Spleen (tissue), 11 donors: ENCODE data around the gene SPNS2. TPM values are rescaled to one million over a fixed set of nuclear protein-coding genes. Genes with fewer than 3 reads are reported as not detected.

Experiments used
- DNase-seq: peaks from one replicate; pipeline ENCODE4 v3.0.0-alpha.2; 2020
- H3K27ac ChIP-seq, 8 donors: fragments of 200-600 bp; sonication (generic) in 7 of 8; 1 replicate in 4 of 8; 2 replicates in 4 of 8; pipeline versions ENCODE4 v1.5.0 to v1.8.0; 2016 to 2021; ENCODE audit warnings: inconsistent platforms in 4 of 8, mild to moderate bottlenecking in 4 of 8, moderate library complexity in 1 of 8
- H3K27me3 ChIP-seq, 7 donors: fragments of 200-600 bp; sonication (generic) in 6 of 7; replicated peaks in 1 of 7; 1 replicate in 4 of 7; 2 replicates in 3 of 7; pipeline versions ENCODE4 v1.5.0 to v1.8.0; 2016 to 2021; ENCODE audit warnings: inconsistent platforms in 3 of 7, mild to moderate bottlenecking in 1 of 7
- H3K36me3 ChIP-seq, 6 donors: fragments of 200-600 bp; sonication (generic) in 5 of 6; 1 replicate in 4 of 6; 2 replicates in 2 of 6; pipeline versions ENCODE4 v1.5.0 to v1.8.0; 2016 to 2021; ENCODE audit warnings: inconsistent platforms in 2 of 6
- H3K4me1 ChIP-seq, 6 donors: fragments of 200-600 bp; sonication (generic) in 5 of 6; 1 replicate in 3 of 6; 2 replicates in 3 of 6; pipeline versions ENCODE4 v1.5.0 to v1.8.0; 2016 to 2021; ENCODE audit warnings: inconsistent platforms in 3 of 6
- H3K4me3 ChIP-seq, 8 donors: fragments of 200-600 bp; sonication (generic) in 7 of 8; 1 replicate in 4 of 8; 2 replicates in 4 of 8; pipeline versions ENCODE4 v1.5.0 to v1.8.0; 2016 to 2021; ENCODE audit warnings: inconsistent platforms in 4 of 8, mild to moderate bottlenecking in 4 of 8, moderate library complexity in 2 of 8
- H3K9me3 ChIP-seq, 8 donors: fragments of 200-600 bp; sonication (generic) in 7 of 8; 1 replicate in 4 of 8; 2 replicates in 4 of 8; pipeline versions ENCODE4 v1.5.0 to v1.8.0; 2016 to 2021; ENCODE audit warnings: inconsistent platforms in 4 of 8
- CTCF ChIP-seq, 11 experiments: fragments of 200-600 bp in 7 of 11; fragments of 450-650 bp in 4 of 11; sonication (generic) in 4 of 11; IDR thresholded peaks in 8 of 11; conservative IDR thresholded peaks in 3 of 11; 1 replicate in 7 of 11; 2 replicates in 4 of 11; pipeline versions ENCODE4 v1.4.0 to v1.8.0; 2016 to 2021; ENCODE audit warnings: antibody characterized with exemption in 11 of 11, inconsistent platforms in 4 of 11, mild to moderate bottlenecking in 1 of 11
- POLR2A ChIP-seq, 3 donors: fragments of 450-650 bp; IDR thresholded peaks; one replicate each; pipeline ENCODE4 v1.5.1; 2017; ENCODE audit warnings: antibody characterized with exemption in 3 of 3, mild to moderate bottlenecking in 1 of 3
- POLR2AphosphoS5 ChIP-seq, 3 donors: sonication (generic); formaldehyde crosslinking; IDR thresholded peaks; one replicate each; pipeline ENCODE4 v1.5.1; 2017; ENCODE audit warnings: antibody characterized with exemption in 3 of 3
- WGBS, 5 donors: extraction: QIAGEN DNeasy Blood & Tissue Kit in 3 of 5; methylation state at CpG; one replicate each; pipeline versions ENCODE4 v1.1.5 to v1.1.7; 2013 to 2018; 5-methylcytosine and 5-hydroxymethylcytosine counted together
- intact Hi-C: fragments of 100-400 bp; cut with DNase I; formaldehyde crosslinking; loops from one replicate; pipeline ENCODE4 v1.15.0; 2023; ENCODE audit warnings: low total_unique reads
- polyA plus RNA-seq, 3 donors: library from polyadenylated mRNA; stranded (reverse); fragments of 200-250 nt; gene quantifications; one replicate each; pipeline ENCODE4 v1.2.1, GENCODE V29; 2013
- total RNA-seq, 7 donors: library from RNA; depleted of rRNA in 3 of 7; stranded (reverse); fragments of >200 nt in 3 of 7; fragmentation: NEBNext Ultra II Directional in 4 of 7; extraction: Animal tissue kit (Norgen Biotek cat#: 25700) in 4 of 7; gene quantifications; one replicate each; pipeline versions ENCODE4 v1.1.0 to v1.2.1, GENCODE V29; 2016 to 2021
- donor health status: healthy with polysubstance abuse.
- donor health status: DM: no; HTN: no; CAD: no; lungs with moderate emphysema.
- donor health status: DM: no; HTN: no; CAD: no.
- donor health status: Bipolar disorder and iron deficiency.
- donor health status: healthy.
- donor health status: DM: no; HTN: no; CAD: no.
- donor health status: DM: yes; HTN: yes; CAD: no.

The SPNS2 gene
- total and polyA plus RNA-seq, 10 donors, result 8.1 to 53.5 (median 22.9) TPM

- WGBS, 5 donors, result 59 to 78% (median 69%) methylated on average over 3 to 14 of the region's 14 CpGs
- intact Hi-C loops, result no loop called here
- H3K27me3 ChIP-seq, result no peaks in the 10 kb centered on the region
- peak; percentile 89 for DNase-seq
- peaks cover 0 to 8% (median 0%) of the 10 kb centered on the region in 6 donors for H3K36me3 ChIP-seq
- no peaks in the 10 kb centered on the region for H3K9me3 ChIP-seq
- H3K4me1 ChIP-seq, result peaks cover 8 to 58% (median 30%) of the 10 kb centered on the region in 6 donors
- peak overlapping the region; percentile 55 to 91 (median 82) for H3K27ac ChIP-seq
- TF ChIP-seq POLR2AphosphoS5 (IDR thresholded peaks at IDR 0.05) (peak; percentile 10 to 79 (median 71)), POLR2A (IDR thresholded peaks at IDR 0.05) (no peak), CTCF (IDR thresholded peaks at IDR 0.05 in 8 of 11, conservative IDR thresholded peaks at IDR 0.05 in 3 of 11) (no peak)
- H3K4me3 ChIP-seq, result no peak overlapping the region
These were observed 20.7 kb downstream of the SPNS2 start for GRCh38 chr17:4519361-4519788.

GRCh38 chr17:4520060-4520893, 21.6 kb downstream of the SPNS2 start:
- intact Hi-C loops, result no loop called here
- Histone ChIP-seq H3K4me1 (peaks cover 8 to 58% (median 30%) of the 10 kb centered on the region in 6 donors), H3K27ac (peak overlapping the region in 7 of 8 donors; percentile 72 to 91 (median 82)), H3K4me3 (no peak overlapping the region), H3K27me3 (no peaks in the 10 kb centered on the region), H3K36me3 (peaks cover 0 to 14% (median 0%) of the 10 kb centered on the region in 6 donors), H3K9me3 (no peaks in the 10 kb centered on the region)
- DNase-seq, result no peak
- WGBS, 5 donors, result 78 to 85% (median 82%) methylated on average over 19 of the region's 19 CpGs
- TF ChIP-seq POLR2AphosphoS5 (IDR thresholded peaks at IDR 0.05) (no peak), CTCF (IDR thresholded peaks at IDR 0.05 in 8 of 11, conservative IDR thresholded peaks at IDR 0.05 in 3 of 11) (no peak), POLR2A (IDR thresholded peaks at IDR 0.05) (no peak)

GRCh38 chr17:4520894-4521600, 22.4 kb downstream of the SPNS2 start:
- Histone ChIP-seq H3K4me1 (peaks cover 8 to 54% (median 30%) of the 10 kb centered on the region in 6 donors), H3K27me3 (no peaks in the 10 kb centered on the region), H3K9me3 (no peaks in the 10 kb centered on the region), H3K4me3 (no peak overlapping the region), H3K27ac (peak overlapping the region in 7 of 8 donors; percentile 72 to 91 (median 82)), H3K36me3 (peaks cover 0 to 18% (median 0%) of the 10 kb centered on the region in 6 donors)
- intact Hi-C loops, result no loop called here
- no peak for TF ChIP-seq CTCF (IDR thresholded peaks at IDR 0.05 in 8 of 11, conservative IDR thresholded peaks at IDR 0.05 in 3 of 11)
- peak in 1 of 3 donors; percentile 15 for TF ChIP-seq POLR2AphosphoS5 (IDR thresholded peaks at IDR 0.05)
- DNase-seq, result no peak
- WGBS, 5 donors, result 86 to 93% (median 90%) methylated on average over 8 of the region's 8 CpGs

DNA sequence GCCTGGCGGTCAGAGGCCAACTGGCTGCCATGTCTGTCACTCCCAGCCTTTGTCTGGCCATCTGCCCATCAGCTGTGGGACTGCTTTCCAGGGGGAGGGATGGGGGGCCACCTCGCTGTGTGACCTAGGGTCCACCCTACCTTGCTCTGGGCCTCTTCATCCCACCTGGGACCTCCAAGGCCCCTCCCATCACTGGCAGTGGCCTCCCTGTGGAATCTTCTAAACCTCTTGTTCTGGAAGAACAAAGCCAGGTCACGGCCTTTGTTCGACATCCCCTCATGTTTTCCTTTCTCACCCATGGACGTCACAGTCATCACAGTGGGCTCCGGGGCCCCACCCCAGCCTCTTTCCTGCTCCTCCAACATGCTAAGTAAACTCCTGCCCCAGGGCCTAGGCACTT, 24.0 kb downstream of the SPNS2 start:
- peak overlapping the region in 4 of 8 donors; percentile 81 to 91 (median 85) for H3K27ac ChIP-seq
- 70 to 91% (median 82%) methylated on average over 6 of the region's 6 CpGs for WGBS, 5 donors
- intact Hi-C loops, result no loop called here

More for the DNA sequence above, 24.0 kb downstream of the SPNS2 start:
- Histone ChIP-seq H3K27me3 (no peaks in the 10 kb centered on the region), H3K4me1 (peaks cover 8 to 48% (median 26%) of the 10 kb centered on the region in 6 donors), H3K9me3 (no peaks in the 10 kb centered on the region), H3K36me3 (peaks cover 0 to 18% (median 0%) of the 10 kb centered on the region in 6 donors), H3K4me3 (no peak overlapping the region)
- no peak for DNase-seq
- TF ChIP-seq CTCF (IDR thresholded peaks at IDR 0.05 in 8 of 11, conservative IDR thresholded peaks at IDR 0.05 in 3 of 11), result no peak
- TF ChIP-seq POLR2A (IDR thresholded peaks at IDR 0.05), result no peak
- TF ChIP-seq POLR2AphosphoS5 (IDR thresholded peaks at IDR 0.05), result no peak
